HG02981 (cell line): ENCODE measurements around the gene MELK.

Experiments used
- ATAC-seq: cut with Tn5 transposase; IDR thresholded peaks from one replicate; pipeline ENCODE4 v1.9.1; 2021; ENCODE audit warnings: mild to moderate bottlenecking, moderate library complexity; ENCODE audit not compliant: unreplicated experiment

Gene MELK

GRCh38 chr9:36665921-36666431 is 93.3 kb downstream of the MELK start:
- ATAC-seq = peak; percentile 77

GRCh38 chr9:36671561-36671960 is 98.9 kb downstream of the MELK start:
- no peak for ATAC-seq

GRCh38 chr9:36676091-36676490 is 103.4 kb downstream of the MELK start:
- ATAC-seq = no peak

GRCh38 chr9:36676778-36677485 is 104.2 kb downstream of the MELK start:
- ATAC-seq = no peak

GRCh38 chr9:36677611-36678010 is 104.9 kb downstream of the MELK start:
- ATAC-seq = no peak

- no peak for ATAC-seq
Observed at GRCh38 chr9:36679710-36680109, 107.0 kb downstream of the MELK start.

- no peak for ATAC-seq
Observed at GRCh38 chr9:36686471-36686870, 113.8 kb downstream of the MELK start.

GRCh38 chr9:36690412-36691168 is 117.9 kb downstream of the MELK start:
- no peak for ATAC-seq

GRCh38 chr9:36691671-36692070 is 119.0 kb downstream of the MELK start:
- no peak for ATAC-seq

GRCh38 chr9:36698984-36699383 is 126.3 kb downstream of the MELK start:
- ATAC-seq = no peak

- no peak for ATAC-seq
Observed at GRCh38 chr9:36704148-36704547, 131.5 kb downstream of the MELK start.

GRCh38 chr9:36713515-36714490 is 141.1 kb downstream of the MELK start:
- ATAC-seq = no peak

GRCh38 chr9:36716496-36716895 is 143.8 kb downstream of the MELK start:
- ATAC-seq = no peak

- ATAC-seq = no peak
Observed at GRCh38 chr9:36717276-36717675, 144.6 kb downstream of the MELK start.

GRCh38 chr9:36718612-36719011 is 145.9 kb downstream of the MELK start:
- no peak for ATAC-seq

GRCh38 chr9:36720043-36720442 is 147.3 kb downstream of the MELK start:
- no peak for ATAC-seq

GRCh38 chr9:36721846-36722588 is 149.3 kb downstream of the MELK start:
- ATAC-seq = no peak

- ATAC-seq = no peak
Observed at GRCh38 chr9:36725777-36726356, 153.2 kb downstream of the MELK start.
